ENCODE data around the gene TMEM209.

DNA sequence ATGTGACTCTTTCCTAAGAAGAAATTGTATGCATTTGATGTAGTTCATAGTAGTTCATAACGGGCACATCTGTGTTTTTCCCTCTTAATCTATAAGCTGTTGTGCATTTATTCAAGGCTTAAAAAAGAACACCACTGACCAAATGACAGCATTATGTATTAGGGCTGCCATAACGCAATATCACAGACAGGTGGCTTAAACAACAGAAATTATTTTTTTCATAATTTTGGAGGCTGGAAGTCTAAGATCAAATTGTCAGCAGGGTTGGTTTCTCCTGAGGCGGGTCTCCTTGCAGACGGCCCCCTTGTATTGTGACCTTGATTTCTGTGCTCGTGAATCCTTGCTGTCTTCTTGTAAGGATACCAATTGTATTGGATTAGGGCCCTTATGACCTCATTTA lies 1.8 kb upstream of the TMEM209 start:
- TF ChIP-seq, protein P1, sequence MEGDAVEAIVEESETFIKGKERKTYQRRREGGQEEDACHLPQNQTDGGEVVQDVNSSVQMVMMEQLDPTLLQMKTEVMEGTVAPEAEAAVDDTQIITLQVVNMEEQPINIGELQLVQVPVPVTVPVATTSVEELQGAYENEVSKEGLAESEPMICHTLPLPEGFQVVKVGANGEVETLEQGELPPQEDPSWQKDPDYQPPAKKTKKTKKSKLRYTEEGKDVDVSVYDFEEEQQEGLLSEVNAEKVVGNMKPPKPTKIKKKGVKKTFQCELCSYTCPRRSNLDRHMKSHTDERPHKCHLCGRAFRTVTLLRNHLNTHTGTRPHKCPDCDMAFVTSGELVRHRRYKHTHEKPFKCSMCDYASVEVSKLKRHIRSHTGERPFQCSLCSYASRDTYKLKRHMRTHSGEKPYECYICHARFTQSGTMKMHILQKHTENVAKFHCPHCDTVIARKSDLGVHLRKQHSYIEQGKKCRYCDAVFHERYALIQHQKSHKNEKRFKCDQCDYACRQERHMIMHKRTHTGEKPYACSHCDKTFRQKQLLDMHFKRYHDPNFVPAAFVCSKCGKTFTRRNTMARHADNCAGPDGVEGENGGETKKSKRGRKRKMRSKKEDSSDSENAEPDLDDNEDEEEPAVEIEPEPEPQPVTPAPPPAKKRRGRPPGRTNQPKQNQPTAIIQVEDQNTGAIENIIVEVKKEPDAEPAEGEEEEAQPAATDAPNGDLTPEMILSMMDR (IDR thresholded peaks at IDR 0.05; ENCODE audit: low read depth, low read length, poor library complexity, severe bottlenecking), result no peak
- no peak for TF ChIP-seq EZH2phosphoT487 (IDR thresholded peaks at IDR 0.05; ENCODE audit: borderline replicate concordance, low read length)
